Trophoblast cell (in vitro differentiated cells and primary cell): ENCODE measurements around the gene PXK.

ENCODE experiments used
- DNase-seq, 2 donors: peaks; one replicate each; pipeline ENCODE4 v3.0.0-alpha.2; 2016
- H2AFZ ChIP-seq: 2 replicates; pipeline ENCODE4 v1.6.1; 2013; ENCODE audit warnings: low read length, moderate library complexity, mild to moderate bottlenecking; ENCODE audit not compliant: insufficient read depth, poor library complexity
- H2AK5ac ChIP-seq: 2 replicates; pipeline ENCODE4 v1.6.1; 2013; ENCODE audit warnings: mild to moderate bottlenecking, low read length
- H2BK120ac ChIP-seq: 2 replicates; pipeline ENCODE4 v1.6.1; 2013; ENCODE audit warnings: low read length, mild to moderate bottlenecking, moderate library complexity; ENCODE audit not compliant: insufficient read depth, poor library complexity
- H2BK12ac ChIP-seq: 2 replicates; pipeline ENCODE4 v1.6.1; 2013; ENCODE audit warnings: mild to moderate bottlenecking, low read length, moderate library complexity
- H2BK5ac ChIP-seq: 2 replicates; pipeline ENCODE4 v1.6.1; 2013; ENCODE audit warnings: low read length, low read depth, moderate library complexity, mild to moderate bottlenecking; ENCODE audit not compliant: poor library complexity
- H3K14ac ChIP-seq: 2 replicates; pipeline ENCODE4 v1.6.1; 2013; ENCODE audit warnings: mild to moderate bottlenecking, low read length
- H3K18ac ChIP-seq: 2 replicates; pipeline ENCODE4 v1.6.1; 2013; ENCODE audit warnings: mild to moderate bottlenecking, low read length
- H3K23ac ChIP-seq: 2 replicates; pipeline ENCODE4 v1.6.1; 2013; ENCODE audit warnings: low read length
- H3K27ac ChIP-seq: 2 replicates; pipeline ENCODE4 v1.5.1; 2013; ENCODE audit warnings: low read depth, mild to moderate bottlenecking, inconsistent platforms, low read length, moderate library complexity
- H3K27me3 ChIP-seq: 2 replicates; pipeline ENCODE4 v1.6.1; 2013; ENCODE audit warnings: inconsistent platforms, mild to moderate bottlenecking, low read length, moderate library complexity; ENCODE audit not compliant: insufficient read depth
- H3K36me3 ChIP-seq, 2 experiments: 1 replicate in 1 of 2; 2 replicates in 1 of 2; pipeline ENCODE4 v1.6.1; 2013; ENCODE audit warnings: low read length in 2 of 2, mild to moderate bottlenecking in 2 of 2, moderate library complexity in 1 of 2; ENCODE audit not compliant: insufficient read depth in 2 of 2, control insufficient read depth in 1 of 2
- H3K4ac ChIP-seq: 2 replicates; pipeline ENCODE4 v1.6.1; 2013; ENCODE audit warnings: low read depth, mild to moderate bottlenecking, low read length, moderate library complexity
- H3K4me1 ChIP-seq, 2 experiments: 1 replicate in 1 of 2; 2 replicates in 1 of 2; pipeline ENCODE4 v1.6.1; 2013; ENCODE audit warnings: low read length in 2 of 2, mild to moderate bottlenecking in 2 of 2, moderate library complexity in 1 of 2; ENCODE audit not compliant: insufficient read depth in 2 of 2, control insufficient read depth in 1 of 2
- H3K4me2 ChIP-seq: 2 replicates; pipeline ENCODE4 v1.6.1; 2013; ENCODE audit warnings: inconsistent platforms, mild to moderate bottlenecking, low read length, moderate library complexity
- H3K4me3 ChIP-seq: 2 replicates; pipeline ENCODE4 v1.5.1; 2013; ENCODE audit warnings: mild to moderate bottlenecking, low read depth, low read length, inconsistent platforms
- H3K79me1 ChIP-seq: one replicate; pipeline ENCODE4 v1.6.1; 2013; ENCODE audit warnings: low read length
- H3K79me2 ChIP-seq: 2 replicates; pipeline ENCODE4 v1.6.1; 2013; ENCODE audit warnings: low read length, mild to moderate bottlenecking; ENCODE audit not compliant: control insufficient read depth, insufficient read depth, poor library complexity
- H3K9ac ChIP-seq: 2 replicates; pipeline ENCODE4 v1.6.1; 2013; ENCODE audit warnings: mild to moderate bottlenecking, low read length
- H3K9me3 ChIP-seq: 2 replicates; pipeline ENCODE4 v1.6.1; 2013; ENCODE audit warnings: low read depth, mild to moderate bottlenecking, control low read depth, inconsistent platforms, low read length; ENCODE audit not compliant: insufficient read depth
- H4K12ac ChIP-seq: 2 replicates; pipeline ENCODE4 v1.6.1; 2013; ENCODE audit warnings: low read depth, mild to moderate bottlenecking, low read length, moderate library complexity
- H4K8ac ChIP-seq: 2 replicates; pipeline ENCODE4 v1.6.1; 2013; ENCODE audit warnings: low read depth, mild to moderate bottlenecking, low read length, moderate library complexity
- H4K91ac ChIP-seq: one replicate; pipeline ENCODE4 v1.6.1; 2013; ENCODE audit warnings: low read depth, mild to moderate bottlenecking, low read length, moderate library complexity
- WGBS: extraction: QIAGEN DNeasy Blood & Tissue Kit; methylation state at CpG from one replicate; pipeline ENCODE4 v1.1.7; 2013; ENCODE audit warnings: missing lambda C conversion rate; ENCODE audit not compliant: insufficient read length, insufficient coverage; ENCODE audit errors: extremely low coverage; 5-methylcytosine and 5-hydroxymethylcytosine counted together

Gene PXK

DNA sequence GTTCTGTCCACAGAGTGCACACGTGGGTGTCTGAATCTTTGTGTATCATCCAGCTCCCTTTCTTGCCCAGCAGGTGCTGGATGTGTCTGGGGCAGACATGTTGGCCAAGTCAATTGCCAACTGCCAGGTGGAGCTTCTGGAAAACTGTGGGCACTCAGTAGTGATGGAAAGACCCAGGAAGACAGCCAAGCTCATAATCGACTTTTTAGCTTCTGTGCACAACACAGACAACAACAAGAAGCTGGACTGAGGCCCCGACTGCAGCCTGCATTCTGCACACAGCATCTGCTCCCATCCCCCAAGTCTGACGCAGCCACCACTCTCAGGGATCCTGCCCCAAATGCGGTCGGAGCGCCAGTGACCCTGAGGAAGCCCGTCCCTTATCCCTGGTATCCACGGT lies 39.2 kb upstream of the PXK start:
- Histone ChIP-seq H2BK120ac (no peak overlapping the region), H2BK5ac (no peak overlapping the region), H3K4me2 (no peak overlapping the region), H3K27me3 (no peaks in the 10 kb centered on the region), H3K4me3 (no peak overlapping the region), H3K4ac (no peak overlapping the region), H4K91ac (no peak overlapping the region), H3K79me2 (no peaks in the 10 kb centered on the region), H3K23ac (no peak overlapping the region), H4K12ac (no peak overlapping the region), H2AFZ (no peak overlapping the region), H3K9me3 (peaks cover 3% of the 10 kb centered on the region), H2AK5ac (no peak overlapping the region), H3K9ac (no peak overlapping the region), H3K18ac (no peak overlapping the region), H3K14ac (no peak overlapping the region), H3K79me1 (no peaks in the 10 kb centered on the region), H3K27ac (no peak overlapping the region), H3K36me3 (no peaks in the 10 kb centered on the region), H4K8ac (no peak overlapping the region), H2BK12ac (no peak overlapping the region), H3K4me1 (no peaks in the 10 kb centered on the region)
- WGBS = no CpG with 5 or more reads among the region's 9 CpGs
- no peak for DNase-seq

DNA sequence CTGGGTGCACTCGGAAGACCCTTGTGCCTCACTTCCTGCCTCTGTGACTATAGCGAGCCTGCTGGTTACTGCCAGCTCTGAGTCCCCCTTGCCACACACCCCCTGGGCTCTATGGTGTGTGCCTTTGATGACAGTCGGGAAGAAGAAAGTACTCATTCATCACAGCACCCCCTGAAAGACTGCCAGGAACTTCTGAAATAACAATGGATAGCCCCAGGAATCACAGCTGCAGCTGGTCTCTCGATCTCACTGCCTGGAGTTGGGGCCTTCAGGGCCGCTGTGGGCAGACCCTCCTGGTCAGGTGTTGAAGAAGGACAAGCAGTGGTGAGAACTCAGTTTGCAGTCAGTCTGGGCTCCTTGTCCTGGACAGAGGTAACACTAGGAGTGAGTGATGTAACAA lies 36.4 kb upstream of the PXK start:
- H2BK120ac ChIP-seq = no peak overlapping the region
- H3K9me3 ChIP-seq = peaks cover 3% of the 10 kb centered on the region
- H4K8ac ChIP-seq = no peak overlapping the region
- H3K79me1 ChIP-seq = no peaks in the 10 kb centered on the region
- H3K4me1 ChIP-seq = no peaks in the 10 kb centered on the region
- H3K79me2 ChIP-seq = no peaks in the 10 kb centered on the region
- H4K91ac ChIP-seq = no peak overlapping the region
- no peak overlapping the region for H3K23ac ChIP-seq
- no CpG with 5 or more reads among the region's 5 CpGs for WGBS
- H3K36me3 ChIP-seq = no peaks in the 10 kb centered on the region
- no peak for DNase-seq
- no peak overlapping the region for H2AK5ac ChIP-seq
- no peak overlapping the region for H3K14ac ChIP-seq
- H4K12ac ChIP-seq = no peak overlapping the region
- no peak overlapping the region for H3K27ac ChIP-seq
- no peak overlapping the region for H3K18ac ChIP-seq
- H2AFZ ChIP-seq = no peak overlapping the region
- no peak overlapping the region for H3K4me2 ChIP-seq
- H2BK5ac ChIP-seq = no peak overlapping the region
- H2BK12ac ChIP-seq = no peak overlapping the region
- H3K4me3 ChIP-seq = no peak overlapping the region
- H3K9ac ChIP-seq = no peak overlapping the region
- H3K4ac ChIP-seq = no peak overlapping the region
- no peaks in the 10 kb centered on the region for H3K27me3 ChIP-seq

DNA sequence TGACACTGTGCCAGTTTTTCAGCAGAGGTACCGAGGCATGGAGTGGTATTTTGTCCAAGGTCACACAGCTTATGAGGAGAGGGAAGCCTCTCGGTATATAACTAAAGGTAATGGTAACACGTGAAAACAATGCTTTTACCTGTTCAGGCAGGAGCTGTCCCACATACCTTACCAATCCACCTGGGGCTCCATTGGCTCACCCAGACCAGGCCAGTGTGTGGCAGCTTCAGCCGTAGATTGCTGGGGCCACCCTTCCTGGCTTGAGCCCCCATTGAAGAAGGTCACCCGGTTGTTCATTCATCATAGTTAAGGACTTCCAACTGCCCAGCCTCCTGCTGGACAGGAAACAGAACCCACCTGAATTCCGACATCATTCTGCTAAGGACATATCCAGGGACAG lies 35.8 kb upstream of the PXK start:
- no peak overlapping the region for H4K8ac ChIP-seq

DNA sequence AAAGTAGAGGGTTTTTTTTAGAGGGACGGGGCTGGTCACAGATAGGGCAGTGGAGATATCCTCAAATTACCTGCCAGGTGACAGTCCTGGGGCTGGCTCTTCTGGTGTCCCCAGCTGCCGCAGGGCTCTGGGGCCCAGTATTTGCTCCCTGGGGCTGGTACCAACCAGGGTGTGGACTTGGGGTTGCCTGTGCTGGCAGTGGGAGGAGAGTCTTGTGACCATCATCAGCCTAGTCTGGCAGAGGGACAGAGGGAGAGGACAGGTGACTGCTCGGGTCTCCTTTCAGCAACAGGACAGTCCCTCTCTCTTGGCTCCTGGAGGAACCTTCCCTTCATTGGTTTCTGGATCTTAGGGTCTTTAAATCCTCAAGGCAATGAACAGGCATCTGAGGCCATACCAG lies 34.5 kb upstream of the PXK start:
- H3K79me1 ChIP-seq = no peaks in the 10 kb centered on the region
- H3K18ac ChIP-seq = no peak overlapping the region
- no peak overlapping the region for H3K14ac ChIP-seq
- no peak overlapping the region for H3K4me2 ChIP-seq
- H2BK5ac ChIP-seq = no peak overlapping the region
- no peaks in the 10 kb centered on the region for H3K4me1 ChIP-seq
- no peaks in the 10 kb centered on the region for H3K79me2 ChIP-seq
- H3K36me3 ChIP-seq = no peaks in the 10 kb centered on the region
- DNase-seq = no peak
- H2BK12ac ChIP-seq = no peak overlapping the region
- H4K91ac ChIP-seq = no peak overlapping the region
- no peak overlapping the region for H3K27ac ChIP-seq
- H3K9ac ChIP-seq = no peak overlapping the region
- no peak overlapping the region for H2AK5ac ChIP-seq
- no peak overlapping the region for H4K8ac ChIP-seq
- H2AFZ ChIP-seq = no peak overlapping the region
- no peaks in the 10 kb centered on the region for H3K27me3 ChIP-seq
- no peaks in the 10 kb centered on the region for H3K9me3 ChIP-seq
- H4K12ac ChIP-seq = no peak overlapping the region
- no peak overlapping the region for H3K4me3 ChIP-seq
- no peak overlapping the region for H3K4ac ChIP-seq
- WGBS = no CpG with 5 or more reads among the region's 3 CpGs
- H2BK120ac ChIP-seq = no peak overlapping the region
- no peak overlapping the region for H3K23ac ChIP-seq

More for the DNA sequence above, 35.8 kb upstream of the PXK start:
- Histone ChIP-seq H3K4me2 (no peak overlapping the region), H3K23ac (no peak overlapping the region), H3K4ac (no peak overlapping the region), H3K14ac (no peak overlapping the region), H3K79me1 (no peaks in the 10 kb centered on the region), H3K27me3 (no peaks in the 10 kb centered on the region), H2BK12ac (no peak overlapping the region), H4K91ac (no peak overlapping the region), H3K27ac (no peak overlapping the region), H3K18ac (no peak overlapping the region), H3K79me2 (no peaks in the 10 kb centered on the region), H2AFZ (no peak overlapping the region), H3K4me1 (no peaks in the 10 kb centered on the region), H3K4me3 (no peak overlapping the region), H3K36me3 (no peaks in the 10 kb centered on the region), H2BK5ac (no peak overlapping the region), H2AK5ac (no peak overlapping the region), H3K9me3 (peaks cover 3% of the 10 kb centered on the region), H3K9ac (no peak overlapping the region), H2BK120ac (no peak overlapping the region), H4K12ac (no peak overlapping the region)
- WGBS = no CpG with 5 or more reads among the region's 6 CpGs
- no peak for DNase-seq
